ENCODE data around the gene STK38L.

STK38L gene

GRCh38 chr12:27319848-27320247 lies 75.8 kb downstream of the STK38L start:
- no peak for DNase-seq (ENCODE audit: low spot score)

GRCh38 chr12:27324530-27324929 lies 80.4 kb downstream of the STK38L start:
- no peak for DNase-seq (ENCODE audit: low spot score)

GRCh38 chr12:27330846-27331245 lies 86.8 kb downstream of the STK38L start:
- no peak for DNase-seq (ENCODE audit: low spot score)

- peak; percentile 45 for DNase-seq (ENCODE audit: low spot score)
These were observed 87.3 kb downstream of the STK38L start for GRCh38 chr12:27331291-27331926.

- DNase-seq (ENCODE audit: low spot score): no peak
These were observed 87.8 kb downstream of the STK38L start for GRCh38 chr12:27331927-27332324.

- no peak for DNase-seq (ENCODE audit: low spot score)
These were observed 88.3 kb downstream of the STK38L start for GRCh38 chr12:27332407-27332713.

GRCh38 chr12:27332714-27333402 lies 88.8 kb downstream of the STK38L start, which contains the start of gene BMAL2:
Gene BMAL2, plus strand, starts transcription at chr12:27332836. Its CDS starts 237 bp downstream, at chr12:27333073.
- DNase-seq (ENCODE audit: low spot score): no peak

- DNase-seq (ENCODE audit: low spot score): no peak
These were observed 89.4 kb downstream of the STK38L start for GRCh38 chr12:27333403-27334009.

GRCh38 chr12:27334042-27334720 lies 90.1 kb downstream of the STK38L start:
- no peak for DNase-seq (ENCODE audit: low spot score)

- no peak for DNase-seq (ENCODE audit: low spot score)
These were observed 90.6 kb downstream of the STK38L start for GRCh38 chr12:27334721-27335082.

GRCh38 chr12:27335364-27336281 lies 91.5 kb downstream of the STK38L start:
- no peak for DNase-seq (ENCODE audit: low spot score)

GRCh38 chr12:27336282-27336653 lies 92.2 kb downstream of the STK38L start:
- DNase-seq (ENCODE audit: low spot score): no peak

GRCh38 chr12:27337376-27337775 lies 93.3 kb downstream of the STK38L start:
- no peak for DNase-seq (ENCODE audit: low spot score)

- DNase-seq (ENCODE audit: low spot score): no peak
These were observed 94.4 kb downstream of the STK38L start for GRCh38 chr12:27338473-27338872.

GRCh38 chr12:27340971-27341370 lies 96.9 kb downstream of the STK38L start:
- DNase-seq (ENCODE audit: low spot score): no peak

GRCh38 chr12:27342536-27342935 lies 98.5 kb downstream of the STK38L start:
- no peak for DNase-seq (ENCODE audit: low spot score)

- no peak for DNase-seq (ENCODE audit: low spot score)
These were observed 99.3 kb downstream of the STK38L start for GRCh38 chr12:27343255-27344000.

- no peak for DNase-seq (ENCODE audit: low spot score)
These were observed 100.2 kb downstream of the STK38L start for GRCh38 chr12:27344246-27344645.

- DNase-seq (ENCODE audit: low spot score): no peak
These were observed 100.7 kb downstream of the STK38L start for GRCh38 chr12:27344760-27345159.

- no peak for DNase-seq (ENCODE audit: low spot score)
These were observed 101.3 kb downstream of the STK38L start for GRCh38 chr12:27345376-27345775.

- DNase-seq (ENCODE audit: low spot score): no peak
These were observed 103.7 kb downstream of the STK38L start for GRCh38 chr12:27347779-27348178.

Data from COLO829 (cell line).